Fibroblast of the aortic adventitia (primary cell): Measurements from ENCODE around the gene TEX2. TPM values are rescaled to one million over a fixed set of nuclear protein-coding genes. Genes with fewer than 3 reads are reported as not detected.

Experiments
- DNase-seq: peaks from one replicate; pipeline ENCODE4 v3.0.0-alpha.2; 2010; ENCODE audit warnings: low read depth
- H3K4me3 ChIP-seq: 2 replicates; pipeline ENCODE4 v1.5.1; 2011; ENCODE audit warnings: low read depth, mild to moderate bottlenecking, control low read depth, low read length, moderate library complexity
- total RNA-seq: library from RNA; depleted of rRNA; stranded (reverse); fragments of >200 nt; gene quantifications from 2 replicates; pipeline ENCODE4 v1.2.3, GENCODE V29; 2012; ENCODE audit warnings: low replicate concordance
- TF ChIP-seq, protein P1 (sequence below): IDR thresholded peaks from 2 replicates; pipeline ENCODE4 v1.5.1; 2011; ENCODE audit warnings: mild to moderate bottlenecking, low read length, control low read depth, inconsistent platforms; ENCODE audit not compliant: insufficient read depth

Gene TEX2
- total RNA-seq, 1 donor, result 24.6 TPM

DNA sequence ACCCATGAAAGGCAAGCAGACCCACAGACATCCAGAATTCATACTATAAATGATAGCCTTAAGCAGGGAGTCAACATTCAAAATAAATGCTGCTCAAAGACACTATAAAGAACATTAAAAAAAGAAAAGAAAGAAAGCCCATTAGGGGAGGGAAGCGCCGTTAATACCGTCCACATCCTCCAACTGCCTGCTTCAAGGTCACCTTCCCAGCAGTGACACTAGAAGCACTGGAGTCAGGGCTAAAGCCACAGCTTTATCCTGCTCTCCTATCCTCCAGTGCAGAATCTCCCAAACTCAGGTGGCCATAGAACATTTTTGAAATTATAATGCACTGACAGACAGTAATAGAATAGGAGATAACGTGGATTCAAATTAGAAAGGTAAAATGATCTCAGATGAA, 59.4 kb downstream of the TEX2 start:
- TF ChIP-seq, protein P1, sequence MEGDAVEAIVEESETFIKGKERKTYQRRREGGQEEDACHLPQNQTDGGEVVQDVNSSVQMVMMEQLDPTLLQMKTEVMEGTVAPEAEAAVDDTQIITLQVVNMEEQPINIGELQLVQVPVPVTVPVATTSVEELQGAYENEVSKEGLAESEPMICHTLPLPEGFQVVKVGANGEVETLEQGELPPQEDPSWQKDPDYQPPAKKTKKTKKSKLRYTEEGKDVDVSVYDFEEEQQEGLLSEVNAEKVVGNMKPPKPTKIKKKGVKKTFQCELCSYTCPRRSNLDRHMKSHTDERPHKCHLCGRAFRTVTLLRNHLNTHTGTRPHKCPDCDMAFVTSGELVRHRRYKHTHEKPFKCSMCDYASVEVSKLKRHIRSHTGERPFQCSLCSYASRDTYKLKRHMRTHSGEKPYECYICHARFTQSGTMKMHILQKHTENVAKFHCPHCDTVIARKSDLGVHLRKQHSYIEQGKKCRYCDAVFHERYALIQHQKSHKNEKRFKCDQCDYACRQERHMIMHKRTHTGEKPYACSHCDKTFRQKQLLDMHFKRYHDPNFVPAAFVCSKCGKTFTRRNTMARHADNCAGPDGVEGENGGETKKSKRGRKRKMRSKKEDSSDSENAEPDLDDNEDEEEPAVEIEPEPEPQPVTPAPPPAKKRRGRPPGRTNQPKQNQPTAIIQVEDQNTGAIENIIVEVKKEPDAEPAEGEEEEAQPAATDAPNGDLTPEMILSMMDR, result no peak
- DNase-seq, result no peak
- H3K4me3 ChIP-seq, result no peak overlapping the region

DNA sequence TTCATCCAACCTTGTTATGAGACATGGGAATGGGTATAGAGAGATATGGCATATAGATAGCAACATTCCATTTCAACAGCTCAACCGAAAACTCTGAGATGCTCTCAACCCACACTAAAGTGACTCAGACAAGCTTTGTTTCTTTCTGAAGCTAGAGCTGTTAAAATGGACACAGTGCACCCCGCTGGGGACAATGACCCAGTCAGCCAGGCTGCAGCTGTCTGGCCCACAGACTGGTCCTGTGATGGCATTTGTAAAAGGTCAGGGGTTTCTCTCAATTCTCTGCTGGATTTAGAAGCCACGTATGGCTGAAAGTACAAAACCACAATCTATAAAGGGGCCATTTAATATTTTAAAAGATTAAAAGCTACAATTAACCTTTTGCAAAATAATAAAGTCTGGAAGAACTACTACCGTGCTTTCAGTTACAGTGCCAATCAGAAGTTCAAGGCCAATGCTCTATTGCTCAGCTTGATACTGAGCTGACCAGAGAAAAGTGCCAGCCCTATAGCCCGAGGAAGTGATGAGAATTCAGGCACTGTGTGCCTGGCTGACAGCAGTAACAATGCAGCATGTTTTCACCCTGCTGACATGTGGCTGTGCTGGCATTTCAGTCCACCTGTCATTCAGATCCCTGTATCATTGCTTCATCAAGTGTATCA, 60.2 kb downstream of the TEX2 start:
- H3K4me3 ChIP-seq, result no peak overlapping the region
- DNase-seq, result peak; percentile 62

DNA sequence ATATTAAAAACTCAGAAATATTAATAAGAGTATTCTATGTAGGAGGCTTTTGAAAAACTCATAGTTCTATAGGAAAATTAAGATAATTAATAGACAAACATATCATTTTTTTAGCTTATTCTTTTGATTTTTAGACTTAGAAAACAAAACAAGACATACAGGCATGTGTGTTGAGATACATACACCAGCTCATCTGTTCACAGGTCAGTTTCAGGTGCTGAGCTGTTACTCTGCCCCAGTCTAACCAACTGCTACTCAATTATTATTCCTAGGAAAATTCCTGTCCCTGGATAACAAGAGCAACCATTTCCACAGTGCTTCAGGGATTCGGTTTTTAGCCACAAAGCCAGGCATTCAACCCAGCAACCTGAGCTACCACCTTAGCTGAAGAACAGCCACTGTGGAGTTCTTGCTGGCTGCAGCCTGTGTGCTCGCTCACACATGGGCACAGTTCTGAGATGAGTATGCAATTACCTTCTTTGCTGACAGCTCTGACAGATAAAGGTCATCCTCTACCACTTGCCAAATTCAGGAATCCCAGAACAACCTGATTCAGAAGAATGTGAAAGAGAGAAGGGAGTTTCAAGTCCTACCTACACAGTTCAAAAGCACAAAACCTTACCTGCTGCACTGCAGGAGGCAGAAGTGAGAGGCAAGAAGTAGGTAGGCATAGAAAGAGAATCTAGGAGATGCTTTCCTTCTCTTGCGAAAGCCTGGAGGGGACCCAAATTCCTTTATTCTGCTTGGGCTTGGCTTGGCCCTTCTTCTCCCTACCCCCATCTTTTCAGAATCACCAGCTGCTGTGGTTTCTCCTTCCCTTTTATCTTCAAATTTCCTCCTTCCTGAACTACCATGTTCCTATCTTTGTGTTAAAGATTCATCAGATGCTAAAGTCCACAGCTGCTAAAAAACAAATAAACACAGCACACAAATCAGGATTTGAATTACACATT, 62.7 kb downstream of the TEX2 start:
- no peak overlapping the region for H3K4me3 ChIP-seq
- TF ChIP-seq, protein P1, result no peak
- DNase-seq, result peak; percentile 76

More for the DNA sequence above, 60.2 kb downstream of the TEX2 start:
- TF ChIP-seq, protein P1, result no peak

DNA sequence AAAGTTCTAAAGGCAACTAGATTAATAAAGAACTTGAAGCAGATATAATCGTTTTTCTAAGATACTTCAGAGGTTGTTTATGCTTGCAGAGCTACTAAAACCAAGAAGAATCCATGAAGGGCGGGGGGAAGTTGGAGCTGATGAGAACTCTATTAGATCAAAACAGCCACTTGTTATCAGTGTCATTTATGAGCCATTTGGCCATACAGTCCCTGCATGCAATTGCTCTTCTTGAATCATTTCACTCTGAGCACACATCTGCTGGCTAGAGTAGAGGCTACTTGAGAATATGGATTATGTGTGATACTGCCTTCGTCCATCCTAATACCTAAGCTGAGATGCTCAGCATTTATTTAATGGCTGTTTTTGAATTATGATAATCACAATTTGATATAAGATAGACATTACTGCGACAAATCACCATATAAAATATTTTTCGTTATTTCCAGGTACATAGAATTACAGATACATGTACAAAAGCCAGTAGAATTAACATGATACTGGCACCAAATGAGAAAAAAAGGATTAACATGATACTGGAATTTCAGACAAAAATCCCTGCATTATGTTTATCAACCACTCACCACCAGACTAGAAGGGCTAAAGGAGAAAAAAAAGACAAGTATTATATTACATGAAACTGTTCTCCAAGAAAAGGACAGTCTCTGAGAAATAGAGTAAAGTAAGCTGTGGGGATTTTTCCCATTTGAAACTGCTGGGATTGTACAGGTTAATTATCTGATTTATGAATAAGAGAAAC, 64.5 kb downstream of the TEX2 start:
- TF ChIP-seq, protein P1, result no peak
- H3K4me3 ChIP-seq, result no peak overlapping the region

DNA sequence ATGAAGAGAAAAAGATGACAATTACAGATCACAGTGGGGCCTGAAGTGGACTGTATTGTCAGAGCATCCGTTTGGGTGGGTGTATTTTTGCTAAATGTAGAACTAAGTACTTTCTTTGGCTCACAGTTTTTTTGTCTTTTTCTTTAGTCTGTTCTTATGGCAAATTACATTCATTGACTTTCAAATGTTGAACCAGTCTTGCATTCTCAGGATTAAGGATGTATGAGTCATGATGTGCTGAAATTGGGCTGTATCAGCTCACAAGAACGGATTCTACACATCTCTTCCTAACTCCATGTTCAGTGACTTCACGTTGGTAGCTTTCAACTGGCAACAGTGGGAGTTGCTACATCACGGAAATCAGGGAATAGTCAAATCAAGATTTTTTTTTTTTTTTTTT, 66.5 kb downstream of the TEX2 start:
- TF ChIP-seq, protein P1, result no peak
- DNase-seq, result peak; percentile 76
- H3K4me3 ChIP-seq, result no peak overlapping the region

More for the DNA sequence above, 64.5 kb downstream of the TEX2 start:
- DNase-seq, result no peak

DNA sequence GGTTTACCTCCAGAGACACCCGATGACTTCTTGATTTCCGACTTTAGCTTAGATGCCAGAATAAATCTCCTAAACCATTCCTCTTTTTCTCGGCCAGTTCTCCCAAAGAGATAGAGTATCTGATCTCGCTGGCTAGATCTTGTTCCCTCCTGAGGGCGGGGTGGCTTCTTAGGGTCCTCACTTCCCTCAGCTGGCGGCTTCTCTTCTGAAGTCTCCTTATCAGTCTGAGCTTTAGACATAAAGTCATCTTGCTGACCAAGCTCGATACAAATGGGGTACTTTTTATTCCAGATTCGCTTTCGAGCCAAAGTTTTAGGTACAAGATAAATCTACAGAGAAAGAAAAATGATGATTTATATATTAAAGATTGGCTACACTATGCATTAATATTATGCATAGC, 69.5 kb downstream of the TEX2 start:
- H3K4me3 ChIP-seq, result no peak overlapping the region
- DNase-seq, result no peak
- TF ChIP-seq, protein P1, result no peak
